ENCODE results near the gene TMEM266.

Gene TMEM266

DNA sequence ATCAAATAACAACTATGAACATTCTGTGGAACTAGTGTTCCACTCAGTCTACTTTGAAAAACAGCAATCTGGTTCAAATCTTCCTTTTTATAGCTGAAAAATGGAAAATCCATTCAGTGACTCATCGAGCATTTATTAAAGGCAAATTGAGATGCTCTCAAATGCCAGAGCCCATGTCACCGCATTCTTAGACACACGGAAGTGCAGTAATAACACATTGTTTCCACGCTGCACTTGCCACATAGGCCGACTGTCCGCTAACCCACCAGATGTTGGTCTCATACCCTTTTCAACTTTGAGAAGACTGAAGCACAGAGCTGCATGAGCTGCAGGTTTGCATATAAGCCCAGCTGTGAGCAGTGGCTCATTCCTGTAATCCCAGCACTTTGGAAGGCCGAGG, 95.9 kb downstream of the TMEM266 start:
- Histone ChIP-seq H3K4me3 (ENCODE audit: low read length, poor library complexity, severe bottlenecking) (no peak overlapping the region), H3K79me2 (ENCODE audit: insufficient read depth, low read length) (no peaks in the 10 kb centered on the region), H3K4me1 (ENCODE audit: insufficient read depth, low read length, poor library complexity, severe bottlenecking) (peaks cover 1% of the 10 kb centered on the region), H4K20me1 (ENCODE audit: insufficient read depth, low read length, poor library complexity, severe bottlenecking) (no peaks in the 10 kb centered on the region), H3K9me3 (ENCODE audit: insufficient read depth, low read depth, low read length) (no peaks in the 10 kb centered on the region), H3F3A (ENCODE audit: low read depth) (no peaks in the 10 kb centered on the region), H3K36me3 (ENCODE audit: insufficient read depth, low read length) (no peaks in the 10 kb centered on the region), H2AFZ (ENCODE audit: low read length) (no peak overlapping the region), H3K9ac (ENCODE audit: low read depth, low read length, poor library complexity, severe bottlenecking) (no peak overlapping the region), H3K27me3 (ENCODE audit: insufficient read depth, low read length, poor library complexity, severe bottlenecking) (no peaks in the 10 kb centered on the region), H3K9me2 (replicated peaks; ENCODE audit: low read depth, low read length) (no peaks in the 10 kb centered on the region), H3K4me2 (ENCODE audit: low read depth, low read length, poor library complexity, severe bottlenecking) (no peak overlapping the region)
- TF ChIP-seq EZH2phosphoT487 (IDR thresholded peaks at IDR 0.05; ENCODE audit: borderline replicate concordance) (no peak), CTCF (conservative IDR thresholded peaks at IDR 0.05; ENCODE audit: low read length) (no peak)

- TF ChIP-seq CTCF (conservative IDR thresholded peaks at IDR 0.05; ENCODE audit: low read length) = no peak
- no peak for TF ChIP-seq EZH2phosphoT487 (IDR thresholded peaks at IDR 0.05; ENCODE audit: borderline replicate concordance)
- no peak overlapping the region for H3K9ac ChIP-seq (ENCODE audit: low read depth, low read length, poor library complexity, severe bottlenecking)
- H4K20me1 ChIP-seq (ENCODE audit: insufficient read depth, low read length, poor library complexity, severe bottlenecking) = no peaks in the 10 kb centered on the region
- H3K9me2 ChIP-seq (replicated peaks; ENCODE audit: low read depth, low read length) = no peaks in the 10 kb centered on the region
- no peaks in the 10 kb centered on the region for H3K79me2 ChIP-seq (ENCODE audit: insufficient read depth, low read length)
- H3F3A ChIP-seq (ENCODE audit: low read depth) = no peaks in the 10 kb centered on the region
- no peak overlapping the region for H2AFZ ChIP-seq (ENCODE audit: low read length)
- H3K4me3 ChIP-seq (ENCODE audit: low read length, poor library complexity, severe bottlenecking) = no peak overlapping the region
- H3K9me3 ChIP-seq (ENCODE audit: insufficient read depth, low read depth, low read length) = no peaks in the 10 kb centered on the region
- H3K27me3 ChIP-seq (ENCODE audit: insufficient read depth, low read length, poor library complexity, severe bottlenecking) = no peaks in the 10 kb centered on the region
- no peak overlapping the region for H3K4me2 ChIP-seq (ENCODE audit: low read depth, low read length, poor library complexity, severe bottlenecking)
- H3K4me1 ChIP-seq (ENCODE audit: insufficient read depth, low read length, poor library complexity, severe bottlenecking) = no peaks in the 10 kb centered on the region
- H3K36me3 ChIP-seq (ENCODE audit: insufficient read depth, low read length) = no peaks in the 10 kb centered on the region
These were observed 98.4 kb downstream of the TMEM266 start for GRCh38 chr15:76158226-76158625.

DNA sequence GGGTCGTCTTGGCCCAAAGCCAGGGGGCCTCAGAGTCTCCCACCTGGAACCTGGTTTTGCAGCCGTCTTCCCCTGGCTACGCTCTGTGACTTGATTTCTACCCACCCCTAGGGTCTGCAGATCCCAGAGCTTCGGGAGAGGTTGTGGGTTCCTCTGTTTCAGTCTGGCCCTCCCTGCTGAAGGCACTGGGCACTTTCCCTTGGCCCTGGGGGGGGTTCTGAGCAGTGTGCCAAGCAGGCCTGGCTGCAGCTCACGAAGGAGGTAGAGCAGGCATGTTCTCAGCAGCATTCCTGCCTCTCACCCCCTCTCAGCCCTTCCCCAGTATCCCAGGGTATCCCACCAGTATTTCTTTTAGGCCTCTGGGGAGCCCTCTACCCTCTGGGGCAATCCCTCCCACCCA, 99.0 kb downstream of the TMEM266 start:
- no peaks in the 10 kb centered on the region for H3K9me2 ChIP-seq (replicated peaks; ENCODE audit: low read depth, low read length)
- H4K20me1 ChIP-seq (ENCODE audit: insufficient read depth, low read length, poor library complexity, severe bottlenecking) = no peaks in the 10 kb centered on the region
- no peak for TF ChIP-seq EZH2phosphoT487 (IDR thresholded peaks at IDR 0.05; ENCODE audit: borderline replicate concordance)
- TF ChIP-seq CTCF (conservative IDR thresholded peaks at IDR 0.05; ENCODE audit: low read length) = no peak
- H3K9me3 ChIP-seq (ENCODE audit: insufficient read depth, low read depth, low read length) = no peaks in the 10 kb centered on the region
- H3K36me3 ChIP-seq (ENCODE audit: insufficient read depth, low read length) = no peaks in the 10 kb centered on the region
- H3K4me2 ChIP-seq (ENCODE audit: low read depth, low read length, poor library complexity, severe bottlenecking) = no peak overlapping the region
- no peaks in the 10 kb centered on the region for H3K79me2 ChIP-seq (ENCODE audit: insufficient read depth, low read length)
- H3K4me3 ChIP-seq (ENCODE audit: low read length, poor library complexity, severe bottlenecking) = no peak overlapping the region
- H2AFZ ChIP-seq (ENCODE audit: low read length) = no peak overlapping the region
- H3K27me3 ChIP-seq (ENCODE audit: insufficient read depth, low read length, poor library complexity, severe bottlenecking) = no peaks in the 10 kb centered on the region
- H3F3A ChIP-seq (ENCODE audit: low read depth) = no peaks in the 10 kb centered on the region
- H3K9ac ChIP-seq (ENCODE audit: low read depth, low read length, poor library complexity, severe bottlenecking) = no peak overlapping the region
- no peaks in the 10 kb centered on the region for H3K4me1 ChIP-seq (ENCODE audit: insufficient read depth, low read length, poor library complexity, severe bottlenecking)
